GM18505 (cell line): Measurements from ENCODE around the gene PUS1.

Source experiments
- ATAC-seq: cut with Tn5 transposase; IDR thresholded peaks from one replicate; pipeline ENCODE4 v1.9.1; 2021; ENCODE audit not compliant: unreplicated experiment
- POLR2A ChIP-seq: IDR thresholded peaks from 4 replicates; pipeline ENCODE4 v1.6.1; 2011; ENCODE audit warnings: borderline replicate concordance; ENCODE audit not compliant: insufficient read depth, insufficient read length; ENCODE audit errors: extremely low read depth

Gene PUS1

DNA sequence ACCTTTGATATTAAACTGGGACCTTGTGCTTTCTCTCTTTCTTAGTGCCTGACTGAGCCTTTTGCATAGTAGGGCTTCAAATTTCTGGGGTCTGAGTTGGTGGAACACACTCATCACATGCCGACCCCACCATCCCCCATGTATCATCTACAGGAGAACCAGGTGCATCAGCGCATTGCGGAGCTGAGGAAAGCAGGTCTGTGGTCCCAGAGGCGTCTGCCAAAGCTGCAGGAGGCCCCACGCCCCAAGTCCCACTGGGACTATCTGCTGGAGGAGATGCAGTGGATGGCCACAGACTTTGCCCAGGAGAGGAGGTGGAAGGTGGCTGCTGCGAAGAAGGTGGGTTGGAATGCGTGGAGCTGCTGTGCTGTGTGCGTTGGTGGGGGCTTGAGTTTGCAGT, 58.5 kb downstream of the PUS1 start:
- TF ChIP-seq POLR2A, result no peak
- no peak for ATAC-seq

DNA sequence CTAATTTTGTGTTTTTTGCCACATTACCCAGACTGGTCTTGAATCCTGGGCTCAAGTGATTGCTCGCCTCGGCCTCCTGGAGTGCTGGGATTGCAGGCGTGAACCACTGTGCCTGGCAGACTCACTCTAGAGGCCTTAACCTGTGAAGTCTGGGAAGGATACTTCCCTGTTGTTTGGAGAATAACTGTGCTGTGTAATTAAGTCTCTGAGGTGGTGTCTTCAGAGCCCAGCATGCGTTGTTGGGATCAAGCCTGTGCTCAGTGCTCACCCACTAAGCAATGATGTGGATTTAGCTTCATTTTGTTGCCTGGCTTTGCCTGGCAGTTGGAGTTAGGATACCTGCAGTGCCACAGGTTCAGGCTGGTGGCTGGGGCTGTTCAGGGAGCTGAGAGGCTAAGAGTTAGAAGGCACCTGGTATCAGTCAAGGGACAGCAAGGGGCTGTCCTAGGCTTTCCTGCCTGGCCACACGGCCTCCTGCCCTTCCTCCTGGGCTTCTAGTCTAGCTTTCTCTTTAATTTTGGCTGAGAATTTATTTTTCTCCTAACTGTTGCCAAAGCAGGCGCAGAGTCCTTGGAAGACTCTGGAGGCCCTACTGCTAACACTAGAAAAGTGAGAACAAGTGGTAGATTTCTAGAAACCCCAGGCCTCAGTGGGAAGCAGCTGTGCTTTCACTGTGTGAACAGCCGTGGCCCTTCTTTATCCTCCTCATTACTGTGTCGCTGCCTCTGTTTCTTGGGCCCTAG, 59.1 kb downstream of the PUS1 start:
- no peak for ATAC-seq
- TF ChIP-seq POLR2A, result no peak

DNA sequence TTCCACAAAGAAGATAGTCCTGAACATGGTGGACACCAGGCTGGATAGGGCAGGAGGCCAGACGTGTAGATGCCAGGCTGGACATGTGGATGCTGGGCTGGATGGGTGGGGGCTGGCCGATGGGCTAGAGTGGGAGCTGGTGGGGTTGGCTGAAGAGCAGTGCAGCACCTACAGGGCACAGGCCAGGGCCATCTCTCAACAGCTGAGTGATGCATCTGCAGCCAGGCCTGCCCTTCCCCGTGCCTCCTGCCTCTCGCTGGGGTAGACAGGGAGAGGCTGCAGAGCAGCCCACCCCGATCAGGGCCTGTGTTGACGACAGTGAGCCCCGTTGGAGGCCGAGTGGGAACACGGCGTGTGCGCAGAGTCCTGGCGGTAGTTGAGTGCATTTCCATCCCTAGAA, 59.9 kb downstream of the PUS1 start:
- no peak for TF ChIP-seq POLR2A
- ATAC-seq, result no peak

DNA sequence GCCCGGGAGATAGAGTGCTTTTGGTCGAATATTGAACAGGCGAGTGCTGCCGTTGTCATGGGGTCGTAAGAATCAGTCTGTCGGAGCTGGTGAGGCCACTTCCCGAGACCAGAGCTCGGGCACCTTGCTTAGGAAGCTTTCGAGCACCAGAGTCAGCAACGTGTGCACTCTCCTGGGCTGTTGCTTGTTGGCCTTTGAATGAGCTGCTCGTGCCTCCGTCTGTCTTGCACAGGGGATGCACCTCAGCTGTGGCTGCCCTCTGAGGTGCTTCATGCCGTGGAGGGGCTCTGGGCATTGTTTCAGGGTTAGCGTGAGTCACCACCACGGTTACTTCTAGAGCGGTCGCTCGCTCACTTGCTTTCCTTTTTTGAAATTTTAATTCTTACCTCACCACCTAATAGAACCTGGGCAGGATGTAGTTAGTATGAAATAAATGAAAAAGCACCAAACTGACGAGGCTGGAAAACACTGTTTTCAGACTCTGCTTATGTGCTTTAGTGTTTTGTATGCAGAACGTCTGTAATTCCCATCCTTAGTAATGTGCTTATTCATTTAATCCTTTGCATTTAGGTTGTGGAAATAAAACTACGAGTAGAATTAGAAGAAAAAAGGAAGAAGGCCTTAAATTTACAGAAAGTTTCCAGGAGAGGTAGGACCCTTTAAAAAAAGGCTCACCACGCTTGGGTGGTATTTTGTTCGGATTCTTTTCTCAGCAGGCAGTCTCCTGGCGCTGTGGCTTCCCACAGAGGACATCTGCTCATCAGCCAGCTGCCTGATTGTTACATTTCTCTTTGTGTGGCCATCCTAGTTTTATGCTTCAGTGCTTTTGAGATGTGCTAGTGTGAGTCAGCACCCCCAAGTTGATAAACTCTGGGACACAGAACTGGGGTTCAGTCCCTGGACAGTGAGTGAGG, 61.2 kb downstream of the PUS1 start:
- no peak for ATAC-seq
- no peak for TF ChIP-seq POLR2A

DNA sequence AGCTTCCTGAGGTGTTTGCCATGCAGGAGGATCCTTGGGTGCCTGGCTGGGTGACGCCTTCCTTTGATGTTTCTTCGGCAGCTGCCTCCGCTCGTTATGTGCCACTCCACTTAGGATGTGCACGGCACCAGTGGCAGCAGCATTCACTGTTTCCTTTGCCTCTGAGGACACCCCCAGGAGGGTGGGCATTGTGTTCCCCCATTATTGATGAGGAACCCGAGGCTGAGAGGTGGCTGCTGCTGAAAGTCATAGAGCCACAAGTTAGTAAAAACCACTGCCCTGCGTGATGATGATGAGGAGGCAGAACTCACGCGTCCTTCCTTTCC, 61.9 kb downstream of the PUS1 start:
- ATAC-seq, result no peak
- no peak for TF ChIP-seq POLR2A

DNA sequence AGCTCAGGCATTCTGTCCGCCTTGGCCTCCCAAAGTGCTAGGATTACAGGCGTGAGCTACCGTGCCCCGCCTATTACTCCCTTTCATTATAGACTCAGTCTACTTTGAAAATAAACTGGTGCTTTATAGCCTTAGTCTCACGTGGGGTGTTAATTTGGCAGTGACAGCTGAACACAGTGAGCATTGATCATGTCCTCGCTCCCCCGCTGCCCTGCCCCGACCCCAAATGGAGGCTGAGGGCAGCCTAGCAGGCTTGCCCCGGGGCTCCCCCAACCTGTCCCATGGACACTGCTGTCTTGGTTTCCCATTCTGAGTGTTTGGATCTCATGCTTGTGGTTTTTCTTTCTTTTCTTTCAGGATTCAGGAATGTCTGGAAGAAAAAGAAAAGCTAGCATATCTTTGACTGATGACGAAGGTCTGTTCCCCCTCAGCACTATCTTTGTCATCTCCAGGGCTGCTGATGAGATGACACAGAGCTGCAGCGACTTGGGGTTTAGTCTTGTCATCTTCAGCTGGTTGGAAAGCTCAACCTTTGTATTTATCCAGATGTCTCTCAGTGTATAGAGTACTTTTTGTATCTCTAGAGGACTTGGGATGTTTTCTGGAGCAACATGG, 62.8 kb downstream of the PUS1 start:
- no peak for ATAC-seq
- no peak for TF ChIP-seq POLR2A

DNA sequence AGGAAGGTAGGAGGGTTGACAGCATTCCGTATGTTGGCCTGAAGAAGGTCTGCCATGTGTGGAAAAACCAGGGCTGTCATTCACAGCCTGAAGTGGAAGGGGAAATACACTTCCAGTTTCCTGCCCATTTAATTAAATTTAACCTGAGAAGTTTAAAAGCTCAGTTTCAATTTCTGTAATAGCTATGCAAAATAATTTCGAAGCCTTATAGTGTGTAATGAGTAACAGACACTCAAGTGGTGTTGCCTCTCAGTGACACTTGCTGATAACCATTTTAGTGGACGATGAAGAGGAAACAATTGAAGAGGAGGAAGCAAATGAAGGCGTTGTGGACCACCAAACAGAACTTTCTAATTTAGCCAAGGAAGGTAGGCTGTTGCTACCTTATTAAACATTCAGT, 65.5 kb downstream of the PUS1 start:
- no peak for TF ChIP-seq POLR2A
- ATAC-seq, result no peak
